HepG2 (cell line): ENCODE data around the gene COMMD1. TPM values are rescaled to one million over a fixed set of nuclear protein-coding genes. Genes with fewer than 3 reads are reported as not detected.
"Not testable (repeated sequence)": the region's sequence is repeated elsewhere in the genome, so short reads cannot be mapped to it uniquely, and the experiment has no call there.

Source experiments
- ATAC-seq: fragments of 200-7000 bp; cut with Tn5 transposase; 3 replicates; pipeline ENCODE4 v1.9.1; 2020; ENCODE audit warnings: mild to moderate bottlenecking, moderate library complexity
- BruUV-seq: library from RNA; stranded (reverse); fragments of 400-500 nt; replicated peaks from 2 replicates; lab custom pipeline; 2021; lab: Mats Ljungman, UMichigan
- CTCF ChIA-PET: fragments of 300-600 bp; formaldehyde crosslinking; extraction: SDS; loops from one replicate; lab custom pipeline; 2021; ENCODE audit warnings: low total read pairs, inconsistent platforms, low intra/inter-chr PET ratio; lab: Yijun Ruan, JAX
- POLR2A ChIA-PET: fragments of 350-600 bp; sonication (Branson Sonifier 250); formaldehyde crosslinking; loops from one replicate; lab custom pipeline; 2020; ENCODE audit warnings: antibody characterized with exemption, inconsistent platforms; lab: Yijun Ruan, JAX
- DNase-seq: peaks from one replicate; pipeline ENCODE4 v3.0.0-alpha.2; 2015; ENCODE audit warnings: low spot score
- FAIRE-seq: peaks from 3 replicates; lab custom pipeline; 2011; peaks lifted over from hg19 to GRCh38; lab: Jason Lieb, UNC
- H2AFZ ChIP-seq: one replicate; pipeline ENCODE4 v1.6.1; 2011; ENCODE audit warnings: low read length, inconsistent platforms
- H3K27ac ChIP-seq: fragments of 300-600 bp; 3 replicates; pipeline ENCODE4 v1.8.0; 2011; ENCODE audit warnings: mixed run types, mild to moderate bottlenecking, mixed read lengths, low read length, inconsistent platforms; ENCODE audit not compliant: insufficient read depth; ENCODE audit errors: extremely low read length
- H3K27me3 ChIP-seq, 2 experiments: fragments of 200-600 bp in 1 of 2; 2 replicates in 1 of 2; 3 replicates in 1 of 2; pipeline versions ENCODE4 v1.6.0 to v1.8.0; 2011; ENCODE audit warnings: low read length in 2 of 2, mild to moderate bottlenecking in 2 of 2, moderate library complexity in 2 of 2, inconsistent platforms in 1 of 2; ENCODE audit not compliant: insufficient read depth in 2 of 2, control insufficient read depth in 1 of 2
- H3K36me3 ChIP-seq, 2 experiments: fragments of 200-600 bp in 1 of 2; replicated peaks in 1 of 2; 2 replicates in 1 of 2; 3 replicates in 1 of 2; pipeline versions ENCODE4 v1.5.1 to v1.8.0; 2011; ENCODE audit warnings: low read length in 2 of 2, inconsistent platforms in 1 of 2; ENCODE audit not compliant: insufficient read depth in 2 of 2, control insufficient read depth in 1 of 2
- H3K4me1 ChIP-seq: 2 replicates; pipeline ENCODE4 v1.5.1; 2012; ENCODE audit warnings: low read length, inconsistent platforms; ENCODE audit not compliant: insufficient read depth
- H3K4me2 ChIP-seq: 2 replicates; pipeline ENCODE4 v1.6.0; 2011; ENCODE audit warnings: low read depth, low read length, inconsistent platforms
- H3K4me3 ChIP-seq, 3 experiments: fragments of 200-600 bp in 1 of 3; sonication (generic), shearing (Covaris generic) in 1 of 3; replicated peaks in 1 of 3; 2 replicates each; pipeline ENCODE4 v1.5.1; 2011 to 2016; ENCODE audit warnings: low read length in 3 of 3, inconsistent platforms in 2 of 3, low read depth in 2 of 3, mild to moderate bottlenecking in 2 of 3, control low read depth in 1 of 3, mixed read lengths in 1 of 3; ENCODE audit not compliant: insufficient read depth in 1 of 3
- H3K79me2 ChIP-seq: one replicate; pipeline ENCODE4 v1.6.1; 2011; ENCODE audit warnings: low read length, inconsistent platforms; ENCODE audit not compliant: insufficient read depth
- H3K9ac ChIP-seq: 2 replicates; pipeline ENCODE4 v1.6.0; 2011; ENCODE audit warnings: mild to moderate bottlenecking, low read depth, low read length, inconsistent platforms; ENCODE audit not compliant: insufficient read depth
- H3K9me3 ChIP-seq: 2 replicates; pipeline ENCODE4 v1.5.1; 2012; ENCODE audit warnings: mild to moderate bottlenecking, low read length
- H4K20me1 ChIP-seq: 2 replicates; pipeline ENCODE4 v1.6.0; 2011; ENCODE audit warnings: inconsistent platforms, mild to moderate bottlenecking, low read length, moderate library complexity; ENCODE audit not compliant: insufficient read depth
- KDM5A ChIP-seq: fragments of 200-600 bp; sonication (generic); IDR thresholded peaks from 2 replicates; pipeline ENCODE4 v1.7.0; 2018; ENCODE audit warnings: antibody characterized with exemption, mild to moderate bottlenecking, low read length, borderline replicate concordance
- NCOA2 ChIP-seq: sonication (generic); formaldehyde crosslinking; IDR thresholded peaks from 2 replicates; pipeline ENCODE4 v1.8.0; 2022; ENCODE audit warnings: inconsistent platforms
- NFYB ChIP-seq: sonication (generic); formaldehyde crosslinking; IDR thresholded peaks from 2 replicates; pipeline ENCODE4 v1.4.0; 2020; ENCODE audit warnings: missing genetic modification reagents
- ZBTB20 ChIP-seq: sonication (generic); formaldehyde crosslinking; IDR thresholded peaks from 2 replicates; pipeline ENCODE4 v1.8.1; 2023; ENCODE audit warnings: missing genetic modification reagents, low read depth, mild to moderate bottlenecking, borderline replicate concordance
- whole genome bisulfite sequencing: methylation state at CpG from one replicate; pipeline ENCODE4 v1.1.6; 2017; ENCODE audit warnings: low lambda C conversion rate; 5-methylcytosine and 5-hydroxymethylcytosine counted together
- in situ Hi-C: cut with HindIII; loops from 2 replicates; pipeline ENCODE4 v1.10.0; 2017; ENCODE audit warnings: low pct_unique_long_range_greater_than_20kb; ENCODE audit not compliant: extremely low pct_ligation_motif_present
- intact Hi-C: fragments of 100-400 bp; cut with micrococcal nuclease; formaldehyde crosslinking; loops from one replicate; pipeline ENCODE4 v1.10.0; 2022; ENCODE audit not compliant: unreplicated experiment
- polyA plus RNA-seq, 8 experiments: library from polyadenylated mRNA; depleted of rRNA in 3 of 8; stranded (reverse) in 7 of 8; unstranded in 1 of 8; fragments of >200 nt; fragmentation: Illumina TruSeq in 4 of 8; extraction: Trizol in 4 of 8; gene quantifications; 2 replicates each; pipeline versions ENCODE4 v1.2.1 to v1.2.3, GENCODE V29; 2011 to 2016; ENCODE audit warnings: low read depth in 4 of 8, missing spikeins in 1 of 8, mixed read lengths in 1 of 8; ENCODE audit not compliant: insufficient read depth in 1 of 8
- total RNA-seq, 5 experiments: library from RNA; depleted of rRNA; stranded (reverse); fragments of >200 nt; fragmentation: Illumina TruSeq; extraction: Trizol; gene quantifications; 2 replicates each; pipeline ENCODE4 v1.2.3, GENCODE V29; 2016; ENCODE audit warnings: low read depth in 1 of 5
- TF ChIP-seq, protein P1 (sequence below): sonication (generic); formaldehyde crosslinking; IDR thresholded peaks from 2 replicates; pipeline ENCODE4 v1.9.0; 2021; ENCODE audit warnings: mild to moderate bottlenecking, missing genetic modification reagents
- TF ChIP-seq, protein P2 (sequence below): sonication (generic); formaldehyde crosslinking; IDR thresholded peaks from 2 replicates; pipeline ENCODE4 v1.8.1; 2023; ENCODE audit warnings: missing genetic modification reagents, mild to moderate bottlenecking, borderline replicate concordance

The COMMD1 gene
- total and polyA plus RNA-seq, 2 of the 13 experiments (the other 11 are each of a cell fraction or from before 2014, with no cell fraction given) = 25.7 to 105 TPM

DNA sequence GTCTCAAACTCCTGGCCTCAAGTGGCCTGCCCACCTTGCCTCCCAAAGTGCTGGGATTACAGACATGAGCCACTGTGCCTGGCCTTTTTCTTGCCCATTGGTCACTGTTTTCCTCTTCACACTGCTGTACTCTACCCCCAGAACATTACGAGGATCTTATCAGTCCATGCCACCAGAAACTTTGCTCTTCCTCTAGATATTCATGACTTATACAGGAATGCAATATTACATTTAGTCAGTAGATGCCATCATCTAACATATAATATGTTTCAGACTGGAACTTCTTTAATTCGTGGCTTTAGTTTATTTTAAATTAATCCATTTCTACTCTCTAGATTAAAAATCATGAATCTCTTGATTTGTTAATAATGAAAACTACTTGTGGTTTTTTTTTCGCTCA lies 135.5 kb downstream of the COMMD1 start (continued):
- TF ChIP-seq, protein P1, sequence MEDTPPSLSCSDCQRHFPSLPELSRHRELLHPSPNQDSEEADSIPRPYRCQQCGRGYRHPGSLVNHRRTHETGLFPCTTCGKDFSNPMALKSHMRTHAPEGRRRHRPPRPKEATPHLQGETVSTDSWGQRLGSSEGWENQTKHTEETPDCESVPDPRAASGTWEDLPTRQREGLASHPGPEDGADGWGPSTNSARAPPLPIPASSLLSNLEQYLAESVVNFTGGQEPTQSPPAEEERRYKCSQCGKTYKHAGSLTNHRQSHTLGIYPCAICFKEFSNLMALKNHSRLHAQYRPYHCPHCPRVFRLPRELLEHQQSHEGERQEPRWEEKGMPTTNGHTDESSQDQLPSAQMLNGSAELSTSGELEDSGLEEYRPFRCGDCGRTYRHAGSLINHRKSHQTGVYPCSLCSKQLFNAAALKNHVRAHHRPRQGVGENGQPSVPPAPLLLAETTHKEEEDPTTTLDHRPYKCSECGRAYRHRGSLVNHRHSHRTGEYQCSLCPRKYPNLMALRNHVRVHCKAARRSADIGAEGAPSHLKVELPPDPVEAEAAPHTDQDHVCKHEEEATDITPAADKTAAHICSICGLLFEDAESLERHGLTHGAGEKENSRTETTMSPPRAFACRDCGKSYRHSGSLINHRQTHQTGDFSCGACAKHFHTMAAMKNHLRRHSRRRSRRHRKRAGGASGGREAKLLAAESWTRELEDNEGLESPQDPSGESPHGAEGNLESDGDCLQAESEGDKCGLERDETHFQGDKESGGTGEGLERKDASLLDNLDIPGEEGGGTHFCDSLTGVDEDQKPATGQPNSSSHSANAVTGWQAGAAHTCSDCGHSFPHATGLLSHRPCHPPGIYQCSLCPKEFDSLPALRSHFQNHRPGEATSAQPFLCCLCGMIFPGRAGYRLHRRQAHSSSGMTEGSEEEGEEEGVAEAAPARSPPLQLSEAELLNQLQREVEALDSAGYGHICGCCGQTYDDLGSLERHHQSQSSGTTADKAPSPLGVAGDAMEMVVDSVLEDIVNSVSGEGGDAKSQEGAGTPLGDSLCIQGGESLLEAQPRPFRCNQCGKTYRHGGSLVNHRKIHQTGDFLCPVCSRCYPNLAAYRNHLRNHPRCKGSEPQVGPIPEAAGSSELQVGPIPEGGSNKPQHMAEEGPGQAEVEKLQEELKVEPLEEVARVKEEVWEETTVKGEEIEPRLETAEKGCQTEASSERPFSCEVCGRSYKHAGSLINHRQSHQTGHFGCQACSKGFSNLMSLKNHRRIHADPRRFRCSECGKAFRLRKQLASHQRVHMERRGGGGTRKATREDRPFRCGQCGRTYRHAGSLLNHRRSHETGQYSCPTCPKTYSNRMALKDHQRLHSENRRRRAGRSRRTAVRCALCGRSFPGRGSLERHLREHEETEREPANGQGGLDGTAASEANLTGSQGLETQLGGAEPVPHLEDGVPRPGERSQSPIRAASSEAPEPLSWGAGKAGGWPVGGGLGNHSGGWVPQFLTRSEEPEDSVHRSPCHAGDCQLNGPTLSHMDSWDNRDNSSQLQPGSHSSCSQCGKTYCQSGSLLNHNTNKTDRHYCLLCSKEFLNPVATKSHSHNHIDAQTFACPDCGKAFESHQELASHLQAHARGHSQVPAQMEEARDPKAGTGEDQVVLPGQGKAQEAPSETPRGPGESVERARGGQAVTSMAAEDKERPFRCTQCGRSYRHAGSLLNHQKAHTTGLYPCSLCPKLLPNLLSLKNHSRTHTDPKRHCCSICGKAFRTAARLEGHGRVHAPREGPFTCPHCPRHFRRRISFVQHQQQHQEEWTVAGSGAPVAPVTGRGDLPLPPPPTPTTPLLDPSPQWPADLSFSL (CRISPR knock-in tag) = no peak
- TF ChIP-seq ZBTB20 (CRISPR knock-in tag) (no peak), NCOA2 (CRISPR knock-in tag) (no peak), KDM5A (no peak)
- TF ChIP-seq, protein P2, sequence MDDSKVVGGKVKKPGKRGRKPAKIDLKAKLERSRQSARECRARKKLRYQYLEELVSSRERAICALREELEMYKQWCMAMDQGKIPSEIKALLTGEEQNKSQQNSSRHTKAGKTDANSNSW = no peak

DNA sequence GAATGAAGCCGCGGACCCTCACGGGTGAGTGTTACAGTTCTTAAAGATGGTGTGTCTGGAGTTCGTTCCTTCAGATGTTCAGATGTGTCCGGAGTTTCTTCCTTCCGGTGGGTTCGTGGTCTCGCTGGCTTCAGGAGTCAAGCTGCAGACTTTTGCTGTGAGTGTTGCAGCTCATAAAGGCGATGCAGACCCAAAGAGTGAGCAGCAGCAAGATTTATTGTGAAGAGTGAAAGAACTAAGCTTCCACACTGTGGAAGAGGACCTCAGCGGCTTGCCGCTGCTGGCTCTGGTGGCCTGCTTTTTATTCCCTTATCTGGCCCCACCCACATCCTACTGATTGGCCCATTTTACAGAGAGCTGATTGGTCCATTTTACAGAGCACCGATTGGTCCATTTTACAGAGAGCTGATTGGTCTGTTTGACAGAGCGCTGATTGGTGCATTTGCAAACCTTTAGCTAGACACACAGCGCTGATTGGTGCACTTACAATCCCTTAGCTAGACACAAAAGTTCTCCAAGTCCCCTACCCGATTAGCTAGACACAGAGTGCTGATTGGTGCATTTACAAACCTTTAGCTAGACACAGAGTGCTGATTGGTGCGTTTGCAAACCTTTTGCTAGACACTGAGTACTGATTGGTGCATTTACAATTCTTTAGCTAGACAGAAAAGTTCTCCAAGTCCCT lies 136.4 kb downstream of the COMMD1 start:
- H3K9me3 ChIP-seq, H2AFZ ChIP-seq, in situ Hi-C loops, H3K36me3 ChIP-seq, ATAC-seq, BruUV-seq, H3K79me2 ChIP-seq, H3K9ac ChIP-seq, H3K4me3 ChIP-seq, H3K27me3 ChIP-seq, POLR2A ChIA-PET, H4K20me1 ChIP-seq, DNase-seq, intact Hi-C loops, H3K27ac ChIP-seq, CTCF ChIA-PET, FAIRE-seq, H3K4me2 ChIP-seq, H3K4me1 ChIP-seq: not testable (repeated sequence)
- peak; percentile 30; the same call in 1 of the 2 replicates for TF ChIP-seq NFYB (CRISPR knock-in tag)
- 93% methylated on average over 16 of the region's 16 CpGs for WGBS
